Uterus (tissue), 2 donors: ENCODE measurements around the gene PRR15.

Source experiments
- CTCF ChIP-seq, 4 experiments: fragments of 200-600 bp in 2 of 4; fragments of 450-650 bp in 2 of 4; sonication (generic) in 2 of 4; IDR thresholded peaks; one replicate each; pipeline ENCODE4 v1.5.1; 2016 to 2019; ENCODE audit warnings: antibody characterized with exemption in 4 of 4, mild to moderate bottlenecking in 2 of 4, moderate library complexity in 1 of 4
- POLR2A ChIP-seq, 2 donors: fragments of 450-650 bp; IDR thresholded peaks; one replicate each; pipeline ENCODE4 v1.6.1; 2016; ENCODE audit warnings: antibody characterized with exemption in 2 of 2, mild to moderate bottlenecking in 1 of 2, moderate library complexity in 1 of 2

- TF ChIP-seq POLR2A (IDR thresholded peaks at IDR 0.05) (no peak), CTCF (IDR thresholded peaks at IDR 0.05) (no peak)
These were observed 24.2 kb upstream of the PRR15 start for GRCh38 chr7:29539471-29539870.
